Activated CD4-positive, alpha-beta T cell treated with anti-CD3 and anti-CD28 coated beads for 36 hours (primary cell): ENCODE results near the gene SMARCD1. TPM values are rescaled to one million over a fixed set of nuclear protein-coding genes. Genes with fewer than 3 reads are reported as not detected.
"Not testable (repeated sequence)": the region's sequence is repeated elsewhere in the genome, so short reads cannot be mapped to it uniquely, and the experiment has no call there.

ENCODE experiments used
- ATAC-seq: fragments of 200-7000 bp; cut with Tn5 transposase; one replicate; pipeline ENCODE4 v1.10.0; 2021; ENCODE audit warnings: mild to moderate bottlenecking, moderate library complexity
- CTCF ChIA-PET: fragments of 350-600 bp; sonication (Branson Sonifier 250); formaldehyde crosslinking; loops from one replicate; lab custom pipeline; 2021; ENCODE audit warnings: antibody characterized with exemption; lab: Charles Lee
- POLR2A ChIA-PET: fragments of 350-600 bp; sonication (Branson Sonifier 250); formaldehyde crosslinking; loops from one replicate; lab custom pipeline; 2021; ENCODE audit warnings: antibody characterized with exemption, inconsistent platforms; lab: Charles Lee
- DNase-seq: peaks from one replicate; pipeline ENCODE4 v3.0.0-alpha.2; 2020
- H3K27ac Mint-ChIP-seq: one replicate; pipeline ENCODE4 v1.8.0; 2021; ENCODE audit warnings: mixed read lengths
- H3K27me3 Mint-ChIP-seq: one replicate; pipeline ENCODE4 v1.8.0; 2021; ENCODE audit warnings: mixed read lengths
- H3K36me3 Mint-ChIP-seq: one replicate; pipeline ENCODE4 v1.8.0; 2021; ENCODE audit warnings: low read depth, mixed read lengths
- H3K4me1 Mint-ChIP-seq: one replicate; pipeline ENCODE4 v1.8.0; 2021; ENCODE audit warnings: mixed read lengths
- H3K4me3 Mint-ChIP-seq: one replicate; pipeline ENCODE4 v1.8.0; 2021; ENCODE audit warnings: mild to moderate bottlenecking, moderate library complexity, mixed read lengths
- H3K9me3 Mint-ChIP-seq: one replicate; pipeline ENCODE4 v1.8.0; 2021; ENCODE audit warnings: low read depth, mixed read lengths
- intact Hi-C, 2 experiments: fragments of 100-400 bp; cut with DNase I in 1 of 2; cut with micrococcal nuclease in 1 of 2; formaldehyde crosslinking; loops; one replicate each; pipeline versions ENCODE4 v1.14.2 to v1.15.1; 2022 to 2024; cut with DNase I, micrococcal nuclease
- total RNA-seq, 2 experiments: library from RNA; stranded (reverse); gene quantifications; one replicate each; pipeline ENCODE4 v1.2.3, GENCODE V29; 2021

Gene SMARCD1
- total RNA-seq, 2 experiments from 2014 or later = 51.8 to 76.6 TPM

DNA sequence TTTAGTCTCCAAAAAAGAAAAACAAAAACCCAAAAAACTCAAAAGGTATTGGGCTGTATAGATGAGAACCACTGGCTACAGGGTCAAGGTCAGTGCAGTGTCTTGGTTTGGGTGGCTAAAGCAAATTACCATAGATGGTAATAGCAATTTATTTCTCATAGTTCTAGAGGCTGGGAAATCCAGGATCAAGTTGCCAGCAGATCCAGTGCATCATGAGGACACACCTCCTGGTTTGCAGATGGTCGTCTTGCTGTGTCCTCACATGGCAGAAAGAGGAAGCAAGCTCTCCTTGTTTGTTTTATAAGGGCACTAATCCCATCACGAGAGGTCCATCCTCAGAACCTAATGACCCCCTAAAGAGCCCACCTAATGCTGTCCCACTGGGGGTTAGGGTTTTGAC, 38.1 kb downstream of the SMARCD1 start:
- DNase-seq (no peak), ATAC-seq (no peak)
- Mint-ChIP-seq H3K36me3 (peaks cover 38% of the 10 kb centered on the region), H3K27me3 (no peaks in the 10 kb centered on the region), H3K4me3 (no peak overlapping the region), H3K4me1 (peaks cover 10% of the 10 kb centered on the region), H3K9me3 (no peaks in the 10 kb centered on the region), H3K27ac (no peak overlapping the region)
- CTCF ChIA-PET = interaction anchor here (0.6 to 2.3 kb wide), 2 partner anchors 9 to 10 kb away, joined by 3 to 13 read pairs; no protein-coding TSS in a partner anchor
- POLR2A ChIA-PET = no interaction called here
- intact Hi-C loops = no loop called here

DNA sequence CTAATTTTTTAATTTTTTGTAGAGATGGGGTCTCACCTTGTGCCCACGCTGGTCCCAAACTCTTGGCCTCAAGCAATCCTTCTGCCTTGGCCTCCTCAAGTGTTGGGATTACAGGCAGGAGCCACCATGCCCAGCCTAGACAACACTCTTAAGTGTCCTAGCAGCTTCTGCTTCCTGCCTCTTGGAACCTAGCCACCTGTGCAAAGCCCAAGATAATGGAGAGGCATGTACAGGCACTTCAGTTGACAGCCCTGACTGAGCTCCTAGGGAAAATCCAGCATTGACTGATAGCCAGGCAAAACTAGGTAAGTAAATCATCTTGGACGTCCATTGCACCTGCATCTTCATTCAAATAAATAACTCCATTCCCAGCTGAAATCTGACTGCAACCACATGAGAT, 42.4 kb downstream of the SMARCD1 start:
- no peak for ATAC-seq
- peaks cover 43% of the 10 kb centered on the region for H3K36me3 Mint-ChIP-seq
- intact Hi-C loops = no loop called here
- POLR2A ChIA-PET = interaction anchor here (0.6 to 0.7 kb wide), 2 partner anchors 36 to 663 kb away, joined by 4 to 5 read pairs; no protein-coding TSS in a partner anchor
- no peaks in the 10 kb centered on the region for H3K9me3 Mint-ChIP-seq
- H3K4me3 Mint-ChIP-seq = no peak overlapping the region
- H3K27me3 Mint-ChIP-seq = no peaks in the 10 kb centered on the region
- peaks cover 12% of the 10 kb centered on the region for H3K4me1 Mint-ChIP-seq
- H3K27ac Mint-ChIP-seq = peak overlapping the region; percentile 29
- no peak for DNase-seq
- CTCF ChIA-PET = interaction anchor here (0.7 to 3.0 kb wide), 2 partner anchors 17 to 48 kb away, joined by 3 to 15 read pairs; no protein-coding TSS in a partner anchor

DNA sequence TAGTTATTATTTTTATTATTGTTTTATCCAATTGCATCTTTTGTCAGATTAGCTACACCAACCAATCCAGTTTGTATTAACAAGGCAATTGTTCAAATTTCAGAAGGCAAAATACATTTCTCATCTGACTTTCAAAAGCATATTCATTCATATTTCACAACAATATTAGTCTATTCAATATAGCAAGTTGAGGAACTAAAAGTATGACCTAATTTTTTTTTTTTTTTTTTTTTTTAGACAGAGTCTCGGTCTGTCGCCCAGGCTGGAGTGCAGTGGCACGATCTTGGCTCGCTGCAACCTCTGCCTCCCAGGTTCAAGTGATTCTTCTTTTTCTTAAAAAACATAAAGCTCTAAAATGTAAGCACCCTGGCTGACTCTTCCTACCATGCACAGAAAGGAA, 44.1 kb downstream of the SMARCD1 start:
- DNase-seq (no peak), ATAC-seq (no peak)
- H3K36me3 Mint-ChIP-seq = peaks cover 49% of the 10 kb centered on the region
- no peaks in the 10 kb centered on the region for H3K9me3 Mint-ChIP-seq
- no peak overlapping the region for H3K27ac Mint-ChIP-seq
- no peak overlapping the region for H3K4me3 Mint-ChIP-seq
- POLR2A ChIA-PET = interaction anchor here (0.6 kb wide), 1 partner anchor 134 kb away, joined by 4 read pairs; no protein-coding TSS in a partner anchor
- CTCF ChIA-PET = interaction anchor here (0.6 to 3.0 kb wide), 11 partner anchors 8 to 634 kb away, joined by 3 to 15 read pairs (median 3); partner anchors contain the start of genes ATF1 and GPD1
- H3K27me3 Mint-ChIP-seq = no peaks in the 10 kb centered on the region
- peaks cover 16% of the 10 kb centered on the region for H3K4me1 Mint-ChIP-seq
- intact Hi-C loops = no loop called here

DNA sequence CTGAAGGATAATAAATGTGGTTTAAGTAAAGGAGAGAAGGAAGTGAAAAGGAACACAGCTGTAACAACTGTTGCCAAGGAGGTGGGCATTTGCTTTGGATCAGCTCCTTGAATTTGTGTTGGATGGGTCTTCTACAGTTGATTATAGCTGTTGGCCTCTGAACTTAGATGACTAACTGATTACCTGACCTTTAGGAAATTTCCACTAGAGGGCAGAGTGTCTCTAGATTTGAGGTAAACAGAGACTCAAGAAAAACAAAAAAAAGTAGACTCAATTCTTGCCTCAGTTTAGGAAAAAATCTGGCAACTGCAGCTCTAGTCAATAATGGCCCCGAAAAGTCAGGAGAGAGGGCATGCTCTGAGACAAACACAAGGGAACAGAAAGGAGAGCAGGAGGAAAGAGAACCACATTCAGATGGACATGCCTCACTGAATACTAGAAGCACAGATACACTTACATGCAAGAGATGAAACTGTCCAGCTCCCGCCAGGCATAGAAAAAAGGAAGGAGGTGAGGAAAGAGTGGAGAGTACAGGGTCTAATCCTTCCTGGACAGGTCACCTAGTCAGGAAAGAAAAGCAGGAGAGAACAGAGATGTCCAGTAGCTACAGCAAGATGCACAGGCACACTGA, 47.5 kb downstream of the SMARCD1 start:
- ATAC-seq = peak; percentile 71
- Mint-ChIP-seq H3K4me3 (no peak overlapping the region), H3K36me3 (peaks cover 44% of the 10 kb centered on the region), H3K4me1 (peaks cover 6% of the 10 kb centered on the region), H3K9me3 (no peaks in the 10 kb centered on the region), H3K27ac (peak overlapping the region; percentile 74), H3K27me3 (no peaks in the 10 kb centered on the region)
- CTCF ChIA-PET = interaction anchor here (0.5 to 3.0 kb wide), 50 partner anchors 8 to 1147 kb away, joined by 3 to 43 read pairs (median 4); partner anchors contain the start of genes CERS5, COX14, LIMA1 and SMARCD1
- POLR2A ChIA-PET = interaction anchor here (0.6 to 1.5 kb wide), 5 partner anchors 9 to 510 kb away, joined by 3 to 10 read pairs (median 3); partner anchors contain the start of gene CERS5
- intact Hi-C loops = loop anchor here (1.0 to 2.0 kb wide), 3 partner anchors 43 to 182 kb away; no protein-coding TSS in a partner anchor
- no peak for DNase-seq

DNA sequence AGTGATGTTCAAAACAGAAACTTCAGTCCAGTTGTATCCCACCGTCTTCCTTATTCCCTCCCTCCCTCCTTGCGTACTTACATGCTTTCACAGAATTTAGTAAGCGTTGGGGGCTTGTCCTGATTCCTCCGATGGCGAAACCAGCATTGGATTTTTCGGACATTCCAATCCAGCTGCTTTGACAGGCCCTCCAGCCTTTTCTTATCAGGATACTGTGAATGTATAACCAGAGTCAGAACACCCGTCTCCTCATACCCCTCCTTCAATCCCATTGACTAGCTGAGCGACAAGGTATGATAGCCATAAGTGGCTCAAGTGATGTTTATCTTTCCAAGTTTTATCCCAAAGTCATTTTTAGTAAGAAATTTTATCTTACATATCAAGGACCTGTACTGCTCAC, 57.9 kb downstream of the SMARCD1 start:
- Mint-ChIP-seq H3K9me3 (no peaks in the 10 kb centered on the region), H3K4me3 (no peak overlapping the region)
- CTCF ChIA-PET = interaction anchor here (0.8 to 1.3 kb wide), 4 partner anchors 10 to 114 kb away, joined by 3 to 5 read pairs (median 4); no protein-coding TSS in a partner anchor

DNA sequence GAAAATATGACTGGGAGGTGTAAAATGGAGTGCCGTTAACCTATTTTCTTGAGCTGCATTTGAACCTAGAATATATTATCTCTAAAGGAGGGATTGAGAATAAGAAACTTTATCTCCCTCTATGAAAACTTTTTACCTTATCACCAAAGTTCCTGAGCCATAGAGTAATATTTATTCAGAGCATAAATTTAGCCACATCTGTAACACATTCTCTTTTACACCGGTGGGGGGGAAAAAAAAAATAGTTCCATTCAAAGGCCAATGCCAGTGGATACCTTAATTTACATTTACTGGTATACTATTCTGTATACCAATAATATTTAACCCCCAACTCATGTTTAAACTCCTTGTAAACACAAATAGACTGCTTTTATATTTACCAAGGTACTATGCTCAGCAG, 60.3 kb downstream of the SMARCD1 start:
- no peak overlapping the region for H3K27ac Mint-ChIP-seq
- H3K27me3 Mint-ChIP-seq = no peaks in the 10 kb centered on the region
- H3K9me3 Mint-ChIP-seq = no peaks in the 10 kb centered on the region
- ChIA-PET CTCF (interaction anchor here (0.8 to 2.5 kb wide), 5 partner anchors 9 to 34 kb away, joined by 3 to 10 read pairs (median 8); partner anchors contain the start of gene COX14), POLR2A (interaction anchor here (0.9 kb wide), 1 partner anchor 8 kb away, joined by 3 read pairs; no protein-coding TSS in a partner anchor)
- no peak for ATAC-seq
- no peak overlapping the region for H3K4me3 Mint-ChIP-seq
- H3K4me1 Mint-ChIP-seq = peaks cover 15% of the 10 kb centered on the region
- H3K36me3 Mint-ChIP-seq = peaks cover 16% of the 10 kb centered on the region
- DNase-seq = no peak
- intact Hi-C loops = no loop called here

More for the DNA sequence above, 57.9 kb downstream of the SMARCD1 start:
- Mint-ChIP-seq H3K36me3 (peaks cover 24% of the 10 kb centered on the region), H3K4me1 (no peaks in the 10 kb centered on the region), H3K27me3 (no peaks in the 10 kb centered on the region), H3K27ac (no peak overlapping the region)
- DNase-seq (no peak), ATAC-seq (no peak)
- POLR2A ChIA-PET = no interaction called here
- intact Hi-C loops = no loop called here

DNA sequence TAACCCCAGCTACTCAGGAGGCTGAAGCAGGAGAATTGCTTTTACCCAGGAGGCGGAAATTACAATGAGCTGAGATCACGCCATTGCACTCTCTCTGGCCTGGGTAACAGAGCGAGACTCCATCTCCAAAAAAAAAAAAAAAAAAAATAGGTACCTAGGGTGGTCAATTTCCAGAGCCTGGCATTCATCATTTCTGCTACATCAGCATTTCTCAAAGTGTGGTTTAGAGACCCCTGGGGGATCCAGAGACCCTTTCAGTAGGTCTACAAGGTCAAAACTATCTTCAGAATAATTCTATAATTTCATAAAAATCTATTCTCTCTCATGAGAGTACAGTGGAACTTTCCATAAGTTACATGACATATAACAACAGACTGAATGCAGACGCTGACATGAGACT, 62.1 kb downstream of the SMARCD1 start:
- H3K36me3 Mint-ChIP-seq = peaks cover 7% of the 10 kb centered on the region
- ChIA-PET POLR2A (interaction anchor here (0.5 to 0.6 kb wide), 2 partner anchors 35 to 37 kb away, joined by 3 to 5 read pairs; no protein-coding TSS in a partner anchor), CTCF (interaction anchor here (1.0 to 2.5 kb wide), 6 partner anchors 15 to 36 kb away, joined by 3 to 10 read pairs (median 4); partner anchors contain the start of gene COX14)
- no peaks in the 10 kb centered on the region for H3K27me3 Mint-ChIP-seq
- H3K9me3 Mint-ChIP-seq = no peaks in the 10 kb centered on the region
- no peak overlapping the region for H3K4me3 Mint-ChIP-seq
- ATAC-seq (no peak), DNase-seq (no peak)
- intact Hi-C loops = no loop called here
- H3K27ac Mint-ChIP-seq = no peak overlapping the region
- peaks cover 25% of the 10 kb centered on the region for H3K4me1 Mint-ChIP-seq

DNA sequence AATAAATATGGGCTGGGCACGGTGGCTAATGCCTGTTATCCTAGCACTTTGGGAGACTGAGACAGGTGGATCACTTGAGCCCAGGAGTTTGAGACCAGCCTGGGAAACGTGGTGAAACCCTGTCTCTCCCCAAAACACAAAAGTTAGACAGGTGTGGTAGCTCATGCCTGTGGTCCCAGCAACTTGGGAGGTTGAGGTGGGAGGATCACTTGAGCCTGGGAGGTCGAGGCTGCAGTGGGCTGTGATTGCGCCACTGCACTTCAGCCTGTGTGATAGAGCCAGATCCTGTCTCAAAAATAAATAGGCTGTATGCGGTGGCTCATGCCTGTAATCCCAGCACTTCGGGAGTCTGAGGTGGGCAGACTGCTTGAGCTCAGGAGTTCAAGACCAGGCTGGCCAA, 62.9 kb downstream of the SMARCD1 start:
- ChIA-PET CTCF (interaction anchor here (1.4 to 2.5 kb wide), 3 partner anchors 16 to 36 kb away, joined by 4 to 10 read pairs (median 10); partner anchors contain the start of gene COX14), POLR2A (interaction anchor here (0.5 to 0.6 kb wide), 2 partner anchors 35 to 38 kb away, joined by 3 to 5 read pairs; no protein-coding TSS in a partner anchor)
- H3K4me1 Mint-ChIP-seq = peaks cover 25% of the 10 kb centered on the region
- ATAC-seq, H3K36me3 Mint-ChIP-seq, H3K27me3 Mint-ChIP-seq, H3K9me3 Mint-ChIP-seq, DNase-seq, intact Hi-C loops, H3K4me3 Mint-ChIP-seq, H3K27ac Mint-ChIP-seq: not testable (repeated sequence)

DNA sequence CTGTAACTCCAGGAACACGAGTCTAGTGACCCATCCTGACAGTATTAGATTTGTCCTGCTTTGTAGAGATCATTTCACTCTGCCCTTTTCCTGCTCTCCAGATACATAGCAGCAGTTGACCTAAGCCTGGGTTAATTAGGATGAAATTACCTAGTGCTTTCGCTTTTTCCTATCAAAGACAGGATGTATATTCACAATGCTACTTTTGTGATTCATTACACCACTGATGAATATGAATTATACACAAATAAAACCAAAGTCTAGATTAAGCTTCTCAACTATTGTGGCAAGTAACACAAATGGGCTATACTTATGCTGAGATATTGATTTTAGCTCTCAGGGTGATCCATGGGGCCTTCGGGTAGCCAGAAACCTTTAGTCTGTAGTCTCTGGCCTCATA, 64.2 kb downstream of the SMARCD1 start:
- Mint-ChIP-seq H3K27me3 (no peaks in the 10 kb centered on the region), H3K9me3 (no peaks in the 10 kb centered on the region), H3K36me3 (no peaks in the 10 kb centered on the region), H3K4me3 (no peak overlapping the region), H3K27ac (peak overlapping the region; percentile 25), H3K4me1 (peaks cover 25% of the 10 kb centered on the region)
- intact Hi-C loops = no loop called here
- DNase-seq = no peak
- ChIA-PET CTCF (interaction anchor here (0.6 to 1.7 kb wide), 6 partner anchors 11 to 37 kb away, joined by 3 to 5 read pairs (median 3); partner anchors contain the start of gene COX14), POLR2A (no interaction called here)
- peak; percentile 81 for ATAC-seq
